SU-DHL-6 (cell line): Measurements from ENCODE around the gene TENM4.

ENCODE experiments used
- CTCF ChIP-seq: fragments of 200-600 bp; sonication (generic); IDR thresholded peaks from one replicate; pipeline ENCODE4 v1.5.1; 2017; ENCODE audit warnings: antibody characterized with exemption, mild to moderate bottlenecking, low read length, moderate library complexity; ENCODE audit not compliant: insufficient read depth, poor library complexity, severe bottlenecking
- EZH2phosphoT487 ChIP-seq: fragments of 200-600 bp; sonication (generic), shearing (Covaris generic); conservative IDR thresholded peaks from 2 replicates; pipeline ENCODE4 v1.6.1; 2018; ENCODE audit warnings: mild to moderate bottlenecking, antibody characterized with exemption, low read length, moderate library complexity, mixed read lengths

GRCh38 chr11:79409330-79409729 lies 31.5 kb downstream of the TENM4 start:
- TF ChIP-seq CTCF (no peak), EZH2phosphoT487 (no peak)
